A549 (cell line): ENCODE data around the gene VAMP5.

Source experiments
- BCL3 ChIP-seq: fragments of >200 bp; sonication (Bioruptor Twin); formaldehyde crosslinking; IDR thresholded peaks from 3 replicates; pipeline ENCODE4 v1.6.1; 2016
- CTCF ChIP-seq: fragments of >200 bp; sonication (Bioruptor Twin); formaldehyde crosslinking; IDR thresholded peaks from 3 replicates; pipeline ENCODE4 v1.5.1; 2016
- E2F6 ChIP-seq: IDR thresholded peaks from 2 replicates; pipeline ENCODE4 v1.6.1; 2012; ENCODE audit warnings: low read depth, borderline replicate concordance
- EP300 ChIP-seq, 2 experiments: fragments of >200 bp; sonication (Bioruptor Twin); formaldehyde crosslinking; IDR thresholded peaks; 2 replicates in 1 of 2; 3 replicates in 1 of 2; pipeline ENCODE4 v1.6.1; 2016 to 2017
- KDM1A ChIP-seq: fragments of 200-600 bp; sonication (generic); IDR thresholded peaks from 2 replicates; pipeline ENCODE4 v1.6.1; 2016; ENCODE audit warnings: low read depth, mild to moderate bottlenecking
- MAX ChIP-seq: IDR thresholded peaks from 2 replicates; pipeline ENCODE4 v1.6.1; 2012
- REST ChIP-seq: fragments of 200-600 bp; sonication (generic); IDR thresholded peaks from 2 replicates; pipeline ENCODE4 v1.6.1; 2016; ENCODE audit warnings: antibody characterized with exemption, mild to moderate bottlenecking, moderate library complexity

- TF ChIP-seq MAX = no peak
- no peak for TF ChIP-seq CTCF
- no peak for TF ChIP-seq KDM1A
- TF ChIP-seq EP300 (IDR thresholded peaks at IDR 0.05) = no peak
- TF ChIP-seq BCL3 = no peak
- TF ChIP-seq REST = no peak
- no peak for TF ChIP-seq E2F6
Measured at GRCh38 chr2:85596486-85597143, 12.4 kb downstream of the VAMP5 start.
